Right lobe of liver (tissue), 4 donors: ENCODE data around the gene UBE2V1.

Experiments
- POLR2A ChIP-seq: fragments of 450-650 bp; IDR thresholded peaks from one replicate; pipeline ENCODE4 v1.6.1; 2017; ENCODE audit warnings: antibody characterized with exemption, mild to moderate bottlenecking
- TF ChIP-seq, protein P1 (sequence below), 4 donors: fragments of 200-600 bp in 3 of 4; fragments of 450-650 bp in 1 of 4; IDR thresholded peaks; one replicate each; pipeline versions ENCODE4 v1.5.1 to v1.8.0; 2016 to 2022; ENCODE audit warnings: antibody characterized with exemption in 4 of 4, mild to moderate bottlenecking in 2 of 4
- donor health status: DM: no; HTN: no; CAD: no.
- donor health status: DM: no; HTN: no; CAD: no.
- donor health status: DM: no; HTN: yes; CAD: no.

DNA sequence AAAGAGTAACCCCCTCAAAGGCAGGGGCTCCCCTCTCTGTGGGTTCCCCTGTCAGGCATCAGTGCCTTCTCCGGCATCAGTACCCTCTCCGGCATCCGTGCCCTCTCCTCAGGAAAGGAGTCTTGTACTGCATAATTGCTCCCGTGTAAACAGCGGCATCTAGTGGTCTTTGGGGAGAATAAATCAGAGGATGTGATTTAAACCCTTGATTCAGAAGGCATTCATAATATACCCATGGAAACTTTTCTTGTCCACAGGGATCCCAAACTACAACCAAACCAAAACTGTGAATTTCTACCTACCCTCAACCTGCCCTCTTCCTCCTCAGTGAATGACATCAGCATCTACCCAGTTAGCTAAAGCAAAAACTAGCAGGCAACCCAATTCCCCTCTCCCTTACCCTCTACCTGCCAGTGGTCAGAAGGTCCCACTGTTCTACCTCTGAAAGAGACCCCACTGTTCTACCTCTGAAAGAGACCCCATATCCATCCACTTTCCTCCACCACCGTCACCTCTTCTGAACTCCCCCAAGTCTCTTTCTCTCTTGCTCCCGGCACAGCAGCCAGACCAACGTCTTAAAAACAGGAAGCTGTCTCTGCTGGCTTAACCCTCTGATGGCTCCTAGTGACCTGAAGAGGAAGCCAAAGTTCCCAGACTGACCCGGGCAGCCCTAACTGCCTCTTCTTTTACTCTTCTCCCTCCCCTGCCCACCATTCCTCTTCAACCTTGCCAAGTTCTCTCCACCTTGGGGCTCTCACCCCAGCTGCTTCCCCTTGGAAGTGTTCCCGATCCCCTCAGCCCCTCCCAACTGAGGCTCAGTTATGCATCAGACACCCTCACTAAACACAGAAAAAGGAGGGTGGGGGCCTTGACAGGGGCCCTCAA is 27.2 kb downstream of the UBE2V1 start:
- TF ChIP-seq, protein P1, sequence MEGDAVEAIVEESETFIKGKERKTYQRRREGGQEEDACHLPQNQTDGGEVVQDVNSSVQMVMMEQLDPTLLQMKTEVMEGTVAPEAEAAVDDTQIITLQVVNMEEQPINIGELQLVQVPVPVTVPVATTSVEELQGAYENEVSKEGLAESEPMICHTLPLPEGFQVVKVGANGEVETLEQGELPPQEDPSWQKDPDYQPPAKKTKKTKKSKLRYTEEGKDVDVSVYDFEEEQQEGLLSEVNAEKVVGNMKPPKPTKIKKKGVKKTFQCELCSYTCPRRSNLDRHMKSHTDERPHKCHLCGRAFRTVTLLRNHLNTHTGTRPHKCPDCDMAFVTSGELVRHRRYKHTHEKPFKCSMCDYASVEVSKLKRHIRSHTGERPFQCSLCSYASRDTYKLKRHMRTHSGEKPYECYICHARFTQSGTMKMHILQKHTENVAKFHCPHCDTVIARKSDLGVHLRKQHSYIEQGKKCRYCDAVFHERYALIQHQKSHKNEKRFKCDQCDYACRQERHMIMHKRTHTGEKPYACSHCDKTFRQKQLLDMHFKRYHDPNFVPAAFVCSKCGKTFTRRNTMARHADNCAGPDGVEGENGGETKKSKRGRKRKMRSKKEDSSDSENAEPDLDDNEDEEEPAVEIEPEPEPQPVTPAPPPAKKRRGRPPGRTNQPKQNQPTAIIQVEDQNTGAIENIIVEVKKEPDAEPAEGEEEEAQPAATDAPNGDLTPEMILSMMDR (IDR thresholded peaks at IDR 0.05), result peak; percentile 69 to 78 (median 75)
- TF ChIP-seq POLR2A, result no peak
